A549 (cell line): Measurements from ENCODE around the gene ZNF530. TPM values are rescaled to one million over a fixed set of nuclear protein-coding genes. Genes with fewer than 3 reads are reported as not detected.

Experiments
- ATAC-seq, 2 experiments: fragments of 200-7000 bp in 1 of 2; fragments of >200 bp in 1 of 2; cut with Nextera tagmentation in 1 of 2; cut with Tn5 transposase in 1 of 2; 3 replicates each; pipeline versions ENCODE4 v1.8.0 to v1.9.1; 2018 to 2020; ENCODE audit warnings: mild to moderate bottlenecking in 1 of 2, moderate library complexity in 1 of 2
- CTCF ChIA-PET: fragments of 300-600 bp; sonication (Branson Sonifier 250); formaldehyde crosslinking; extraction: SDS; loops from one replicate; lab custom pipeline; 2021; ENCODE audit warnings: antibody characterized with exemption, inconsistent platforms; lab: Yijun Ruan, JAX
- POLR2A ChIA-PET: fragments of 350-600 bp; formaldehyde crosslinking; extraction: SDS; loops from one replicate; lab custom pipeline; 2021; ENCODE audit warnings: antibody characterized with exemption, inconsistent platforms; lab: Yijun Ruan, JAX
- DNase-seq, 2 experiments: peaks; one replicate each; pipeline versions ENCODE4 v3.0.0 to v3.0.0-alpha.2; 2011 to 2016; ENCODE audit warnings: low read depth in 1 of 2, low spot score in 1 of 2
- FAIRE-seq: peaks from 2 replicates; lab custom pipeline; 2011; peaks lifted over from hg19 to GRCh38; lab: Jason Lieb, UNC
- H3K27ac ChIP-seq, 2 experiments: fragments of >200 bp; sonication (Bioruptor Twin); formaldehyde crosslinking; 3 replicates each; pipeline ENCODE4 v1.5.1; 2016 to 2017
- H3K4me1 ChIP-seq: fragments of >200 bp; sonication (Bioruptor Twin); formaldehyde crosslinking; 3 replicates; pipeline ENCODE4 v1.6.1; 2016
- H3K4me2 ChIP-seq: fragments of >200 bp; sonication (Bioruptor Twin); formaldehyde crosslinking; 3 replicates; pipeline ENCODE4 v1.6.1; 2016
- H3K4me3 ChIP-seq: fragments of >200 bp; sonication (Bioruptor Twin); formaldehyde crosslinking; 3 replicates; pipeline ENCODE4 v1.5.1; 2016
- H3K9me3 ChIP-seq: fragments of >200 bp; sonication (Bioruptor Twin); formaldehyde crosslinking; 3 replicates; pipeline ENCODE4 v1.6.1; 2016
- BHLHE40 ChIP-seq: IDR thresholded peaks from 2 replicates; pipeline ENCODE4 v1.6.1; 2012; ENCODE audit warnings: low read depth, low read length, inconsistent platforms
- CBX2 ChIP-seq: fragments of 200-600 bp; sonication (generic); IDR thresholded peaks from 2 replicates; pipeline ENCODE4 v1.6.1; 2016; ENCODE audit warnings: low read depth, mild to moderate bottlenecking, borderline replicate concordance
- CBX8 ChIP-seq: fragments of 200-600 bp; sonication (generic); IDR thresholded peaks from 2 replicates; pipeline ENCODE4 v1.6.1; 2016
- FOXS1 ChIP-seq: fragments of 250-450 bp; sonication (Bioruptor Pico); IDR thresholded peaks from 2 replicates; pipeline ENCODE4 v1.5.0; 2020; ENCODE audit warnings: mild to moderate bottlenecking, moderate library complexity
- HDAC2 ChIP-seq: fragments of 200-600 bp; sonication (generic); IDR thresholded peaks from 2 replicates; pipeline ENCODE4 v1.6.1; 2016
- HEYL ChIP-seq: fragments of 250-450 bp; sonication (Bioruptor Pico); IDR thresholded peaks from 2 replicates; pipeline ENCODE4 v1.8.0; 2021; ENCODE audit warnings: mild to moderate bottlenecking, moderate library complexity
- JUN ChIP-seq, 2 experiments: fragments of >200 bp; sonication (Bioruptor Twin); formaldehyde crosslinking; IDR thresholded peaks; 2 replicates in 1 of 2; 3 replicates in 1 of 2; pipeline ENCODE4 v1.6.1; 2016 to 2017
- MYC ChIP-seq: IDR thresholded peaks from 2 replicates; pipeline ENCODE4 v1.6.1; 2012; ENCODE audit warnings: mild to moderate bottlenecking, inconsistent platforms, low read length, improper control_type of control experiment, borderline replicate concordance
- PHF8 ChIP-seq: fragments of 200-600 bp; sonication (generic); IDR thresholded peaks from 2 replicates; pipeline ENCODE4 v1.6.1; 2016; ENCODE audit warnings: low read depth, mild to moderate bottlenecking, antibody characterized with exemption, moderate library complexity, borderline replicate concordance
- POLR2AphosphoS2 ChIP-seq: conservative IDR thresholded peaks from 2 replicates; pipeline ENCODE4 v1.6.1; 2012; ENCODE audit warnings: low read length, improper control_type of control experiment, inconsistent platforms
- RAD21 ChIP-seq, 2 experiments: fragments of >200 bp in 1 of 2; sonication (Bioruptor Twin) in 1 of 2; formaldehyde crosslinking in 1 of 2; IDR thresholded peaks in 1 of 2; conservative IDR thresholded peaks in 1 of 2; 2 replicates in 1 of 2; 3 replicates in 1 of 2; pipeline ENCODE4 v1.6.1; 2012 to 2018; ENCODE audit warnings: inconsistent platforms in 1 of 2
- RNF2 ChIP-seq: fragments of 200-600 bp; sonication (generic); IDR thresholded peaks from 2 replicates; pipeline ENCODE4 v1.6.1; 2016; ENCODE audit warnings: low read depth, mild to moderate bottlenecking, antibody characterized with exemption, moderate library complexity, borderline replicate concordance
- SMC3 ChIP-seq: fragments of >200 bp; sonication (Bioruptor Twin); formaldehyde crosslinking; IDR thresholded peaks from 3 replicates; pipeline ENCODE4 v1.6.1; 2018; ENCODE audit warnings: inconsistent platforms
- ZC3H11A ChIP-seq: fragments of 450-650 bp; IDR thresholded peaks from 2 replicates; pipeline ENCODE4 v1.6.1; 2014; ENCODE audit warnings: antibody characterized with exemption, mild to moderate bottlenecking
- ZFP36 ChIP-seq: fragments of 450-650 bp; IDR thresholded peaks from 2 replicates; pipeline ENCODE4 v1.6.1; 2014; ENCODE audit warnings: borderline replicate concordance; ENCODE audit not compliant: partially characterized antibody
- WGBS: methylation state at CpG from one replicate; pipeline ENCODE4 v1.1.6; 2017; ENCODE audit errors: missing lambda C conversion rate; 5-methylcytosine and 5-hydroxymethylcytosine counted together
- polyA plus RNA-seq, 4 experiments: library from polyadenylated mRNA; depleted of rRNA in 3 of 4; stranded (reverse); fragments of >200 nt; fragmentation: RNase III in 1 of 4; extraction: RNeasy Plus Mini Kit Qiagen cat#74134 plus additional on column Dnase treatment in 1 of 4; gene quantifications; 2 replicates in 3 of 4; 3 replicates in 1 of 4; pipeline ENCODE4 v1.2.3, GENCODE V29; 2011 to 2017
- TF ChIP-seq, protein P1 (sequence below): fragments of 450-650 bp; IDR thresholded peaks from 2 replicates; pipeline ENCODE4 v1.6.1; 2014; ENCODE audit warnings: antibody characterized with exemption
- TF ChIP-seq, protein P2 (sequence below): fragments of >200 bp; sonication (Bioruptor Twin); formaldehyde crosslinking; IDR thresholded peaks from 3 replicates; pipeline ENCODE4 v1.5.1; 2016
- TF ChIP-seq, protein P3 (sequence below): IDR thresholded peaks from 2 replicates; pipeline ENCODE4 v1.6.1; 2012; ENCODE audit warnings: low read depth, borderline replicate concordance
- TF ChIP-seq, protein P4 (sequence below): fragments of 250-450 bp; sonication (Bioruptor Pico); IDR thresholded peaks from 2 replicates; pipeline ENCODE4 v1.5.0; 2020; ENCODE audit warnings: low read depth, mild to moderate bottlenecking, moderate library complexity
- TF ChIP-seq, protein P5 (sequence below): fragments of 250-450 bp; sonication (Bioruptor Pico); IDR thresholded peaks from 2 replicates; pipeline ENCODE4 v1.5.0; 2021; ENCODE audit warnings: mild to moderate bottlenecking, moderate library complexity, borderline replicate concordance

ZNF530 gene
- polyA plus RNA-seq, 2 of the 4 experiments (the other 2 are of a cell fraction) = 4.9 to 5.9 TPM

DNA sequence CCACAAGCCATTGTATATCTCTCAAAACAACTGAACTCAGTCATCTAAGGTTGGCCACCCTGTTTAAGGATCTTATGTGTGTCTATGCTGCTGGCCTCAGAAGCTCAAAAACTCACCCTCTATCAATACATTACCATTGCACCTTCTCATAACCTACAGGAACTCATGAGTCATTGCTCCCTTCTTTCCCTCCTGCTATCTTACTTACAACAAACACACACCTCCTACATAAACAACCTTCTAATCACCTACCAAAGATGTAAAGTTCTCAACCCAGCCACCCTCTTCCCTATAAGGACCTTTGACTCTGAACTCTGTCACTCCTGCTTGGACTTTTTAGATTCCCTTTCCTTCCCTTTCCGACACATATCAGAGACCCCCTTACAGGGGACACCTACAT lies 55.8 kb downstream of the ZNF530 start (continued):
- TF ChIP-seq, protein P1, sequence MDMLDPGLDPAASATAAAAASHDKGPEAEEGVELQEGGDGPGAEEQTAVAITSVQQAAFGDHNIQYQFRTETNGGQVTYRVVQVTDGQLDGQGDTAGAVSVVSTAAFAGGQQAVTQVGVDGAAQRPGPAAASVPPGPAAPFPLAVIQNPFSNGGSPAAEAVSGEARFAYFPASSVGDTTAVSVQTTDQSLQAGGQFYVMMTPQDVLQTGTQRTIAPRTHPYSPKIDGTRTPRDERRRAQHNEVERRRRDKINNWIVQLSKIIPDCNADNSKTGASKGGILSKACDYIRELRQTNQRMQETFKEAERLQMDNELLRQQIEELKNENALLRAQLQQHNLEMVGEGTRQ = no peak
- TF ChIP-seq CBX2 (no peak), CBX8 (no peak), ZC3H11A (no peak)
- TF ChIP-seq, protein P2, sequence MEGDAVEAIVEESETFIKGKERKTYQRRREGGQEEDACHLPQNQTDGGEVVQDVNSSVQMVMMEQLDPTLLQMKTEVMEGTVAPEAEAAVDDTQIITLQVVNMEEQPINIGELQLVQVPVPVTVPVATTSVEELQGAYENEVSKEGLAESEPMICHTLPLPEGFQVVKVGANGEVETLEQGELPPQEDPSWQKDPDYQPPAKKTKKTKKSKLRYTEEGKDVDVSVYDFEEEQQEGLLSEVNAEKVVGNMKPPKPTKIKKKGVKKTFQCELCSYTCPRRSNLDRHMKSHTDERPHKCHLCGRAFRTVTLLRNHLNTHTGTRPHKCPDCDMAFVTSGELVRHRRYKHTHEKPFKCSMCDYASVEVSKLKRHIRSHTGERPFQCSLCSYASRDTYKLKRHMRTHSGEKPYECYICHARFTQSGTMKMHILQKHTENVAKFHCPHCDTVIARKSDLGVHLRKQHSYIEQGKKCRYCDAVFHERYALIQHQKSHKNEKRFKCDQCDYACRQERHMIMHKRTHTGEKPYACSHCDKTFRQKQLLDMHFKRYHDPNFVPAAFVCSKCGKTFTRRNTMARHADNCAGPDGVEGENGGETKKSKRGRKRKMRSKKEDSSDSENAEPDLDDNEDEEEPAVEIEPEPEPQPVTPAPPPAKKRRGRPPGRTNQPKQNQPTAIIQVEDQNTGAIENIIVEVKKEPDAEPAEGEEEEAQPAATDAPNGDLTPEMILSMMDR = no peak

DNA sequence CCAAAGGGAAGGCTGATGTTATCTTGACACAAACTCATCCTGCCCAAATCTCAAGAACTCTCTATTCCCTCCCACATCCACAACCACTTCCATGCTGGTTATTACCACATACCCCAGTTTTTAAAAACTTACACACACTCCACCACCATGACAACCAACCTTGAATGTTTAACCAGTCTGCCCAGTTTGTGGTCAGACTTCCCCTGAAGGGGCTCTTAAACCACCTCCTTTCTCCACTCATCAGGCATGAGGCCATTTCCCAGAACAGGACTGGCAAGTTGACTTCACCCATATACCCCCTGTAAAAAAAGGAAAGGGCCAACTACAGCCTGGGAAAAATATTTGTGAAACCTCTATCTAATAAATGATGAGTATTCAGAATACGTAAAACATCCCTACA lies 56.7 kb downstream of the ZNF530 start:
- whole genome bisulfite sequencing = 7% methylated on average over 1 of the region's 1 CpG
- H3K4me1 ChIP-seq = no peaks in the 10 kb centered on the region
- H3K4me3 ChIP-seq = no peak overlapping the region
- POLR2A ChIA-PET = no interaction called here
- CTCF ChIA-PET = interaction anchor here (1.2 kb wide), 3 partner anchors 9 to 12 kb away, joined by 3 to 4 read pairs (median 4); no protein-coding TSS in a partner anchor
- FAIRE-seq = no peak
- H3K27ac ChIP-seq = no peak overlapping the region
- TF ChIP-seq, protein P3, sequence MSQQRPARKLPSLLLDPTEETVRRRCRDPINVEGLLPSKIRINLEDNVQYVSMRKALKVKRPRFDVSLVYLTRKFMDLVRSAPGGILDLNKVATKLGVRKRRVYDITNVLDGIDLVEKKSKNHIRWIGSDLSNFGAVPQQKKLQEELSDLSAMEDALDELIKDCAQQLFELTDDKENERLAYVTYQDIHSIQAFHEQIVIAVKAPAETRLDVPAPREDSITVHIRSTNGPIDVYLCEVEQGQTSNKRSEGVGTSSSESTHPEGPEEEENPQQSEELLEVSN = no peak
- TF ChIP-seq HDAC2 = no peak
- no peak for TF ChIP-seq POLR2AphosphoS2
- TF ChIP-seq PHF8 = no peak
- no peak for TF ChIP-seq RAD21 (conservative IDR thresholded peaks at IDR 0.05 in 1 of 2, IDR thresholded peaks at IDR 0.05 in 1 of 2)
- TF ChIP-seq, protein P4, sequence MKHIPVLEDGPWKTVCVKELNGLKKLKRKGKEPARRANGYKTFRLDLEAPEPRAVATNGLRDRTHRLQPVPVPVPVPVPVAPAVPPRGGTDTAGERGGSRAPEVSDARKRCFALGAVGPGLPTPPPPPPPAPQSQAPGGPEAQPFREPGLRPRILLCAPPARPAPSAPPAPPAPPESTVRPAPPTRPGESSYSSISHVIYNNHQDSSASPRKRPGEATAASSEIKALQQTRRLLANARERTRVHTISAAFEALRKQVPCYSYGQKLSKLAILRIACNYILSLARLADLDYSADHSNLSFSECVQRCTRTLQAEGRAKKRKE (CRISPR knock-in tag) = no peak
- no peak for TF ChIP-seq CBX2
- TF ChIP-seq BHLHE40 = no peak
- no peak for TF ChIP-seq HEYL (CRISPR knock-in tag)
- no peak for TF ChIP-seq JUN (IDR thresholded peaks at IDR 0.05)
- TF ChIP-seq, protein P5, sequence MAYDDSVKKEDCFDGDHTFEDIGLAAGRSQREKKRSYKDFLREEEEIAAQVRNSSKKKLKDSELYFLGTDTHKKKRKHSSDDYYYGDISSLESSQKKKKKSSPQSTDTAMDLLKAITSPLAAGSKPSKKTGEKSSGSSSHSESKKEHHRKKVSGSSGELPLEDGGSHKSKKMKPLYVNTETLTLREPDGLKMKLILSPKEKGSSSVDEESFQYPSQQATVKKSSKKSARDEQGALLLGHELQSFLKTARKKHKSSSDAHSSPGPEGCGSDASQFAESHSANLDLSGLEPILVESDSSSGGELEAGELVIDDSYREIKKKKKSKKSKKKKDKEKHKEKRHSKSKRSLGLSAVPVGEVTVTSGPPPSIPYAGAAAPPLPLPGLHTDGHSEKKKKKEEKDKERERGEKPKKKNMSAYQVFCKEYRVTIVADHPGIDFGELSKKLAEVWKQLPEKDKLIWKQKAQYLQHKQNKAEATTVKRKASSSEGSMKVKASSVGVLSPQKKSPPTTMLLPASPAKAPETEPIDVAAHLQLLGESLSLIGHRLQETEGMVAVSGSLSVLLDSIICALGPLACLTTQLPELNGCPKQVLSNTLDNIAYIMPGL (CRISPR knock-in tag) = no peak
- TF ChIP-seq, protein P1 = no peak
- no peak for TF ChIP-seq SMC3
- TF ChIP-seq RNF2 = no peak
- TF ChIP-seq FOXS1 (CRISPR knock-in tag) = no peak
- no peak for TF ChIP-seq ZFP36
- TF ChIP-seq ZC3H11A = no peak
- TF ChIP-seq, protein P2 = no peak
- TF ChIP-seq MYC = no peak
- TF ChIP-seq, all 56 proteins: peak for 0
- ATAC-seq (no peak), DNase-seq (no peak)
- Histone ChIP-seq H3K9me3 (peaks cover 80% of the 10 kb centered on the region), H3K4me2 (no peak overlapping the region)
